ENCODE data around the gene UPF3B. TPM values are rescaled to one million over a fixed set of nuclear protein-coding genes. Genes with fewer than 3 reads are reported as not detected.
A peak's percentile ranks its signal among the peaks of the same experiment; 100 is the strongest.

The UPF3B gene
- total and polyA plus RNA-seq, 2 of the 4 experiments (the other 2 are of a cell fraction): 0.54 to 6.0 TPM

- CTCF ChIA-PET: no interaction called here
- POLR2A ChIA-PET (ENCODE audit: unreplicated experiment): no interaction called here
- no peak overlapping the region for H3K27ac ChIP-seq (ENCODE audit: insufficient read depth, low read length)
Observed at GRCh38 chrX:119817130-119817690, 35.6 kb downstream of the UPF3B start.

More at GRCh38 chrX:119817130-119817690, 35.6 kb downstream of the UPF3B start:
- Histone ChIP-seq H3K9me3 (ENCODE audit: control insufficient read depth, insufficient read depth, low read length) (no peaks in the 10 kb centered on the region), H3K4me3 (ENCODE audit: insufficient read depth, low read depth, low read length) (no peak overlapping the region), H2BK15ac (ENCODE audit: low read depth, low read length) (no peak overlapping the region), H3K18ac (ENCODE audit: low read depth, low read length) (no peak overlapping the region), H3K9ac (ENCODE audit: low read depth, low read length) (no peak overlapping the region), H3K56ac (ENCODE audit: extremely low read depth, insufficient read depth, low read length) (no peak overlapping the region), H4K5ac (ENCODE audit: low read depth, low read length) (no peak overlapping the region), H4K20me1 (ENCODE audit: insufficient read depth, low read length) (no peaks in the 10 kb centered on the region), H2AK9ac (replicated peaks; ENCODE audit: low read depth, low read length, poor library complexity) (no peak overlapping the region), H4K91ac (ENCODE audit: insufficient read depth, low read depth, low read length) (no peak overlapping the region), H2BK5ac (ENCODE audit: low read depth, low read length, poor library complexity, severe bottlenecking) (no peak overlapping the region), H2BK20ac (ENCODE audit: low read depth, low read length) (no peak overlapping the region), H2AFZ (replicated peaks; ENCODE audit: low read length, poor library complexity) (no peak overlapping the region), H2AK5ac (ENCODE audit: low read depth, low read length) (no peak overlapping the region), H3K4ac (ENCODE audit: low read depth, low read length) (no peak overlapping the region), H3K4me2 (ENCODE audit: low read depth, low read length) (no peak overlapping the region), H3K27me3 (ENCODE audit: control insufficient read depth, insufficient read depth, low read length) (no peaks in the 10 kb centered on the region), H3K9me1 (ENCODE audit: insufficient read depth, low read length) (no peaks in the 10 kb centered on the region), H3K79me1 (ENCODE audit: low read depth in 1 of 2, low read length in 2 of 2) (no peaks in the 10 kb centered on the region), H3K14ac (replicated peaks; ENCODE audit: low read depth, low read length) (no peak overlapping the region), H2BK120ac (ENCODE audit: low read depth, low read length) (no peak overlapping the region), H4K8ac (ENCODE audit: low read depth in 2 of 2, low read length in 2 of 2) (no peak overlapping the region), H3K4me1 (ENCODE audit: control insufficient read depth, insufficient read depth, low read length) (no peaks in the 10 kb centered on the region), H3K23ac (ENCODE audit: low read depth, low read length) (no peak overlapping the region), H3K36me3 (ENCODE audit: control insufficient read depth, insufficient read depth, low read length) (no peaks in the 10 kb centered on the region)
- intact Hi-C loops (cut with micrococcal nuclease): no loop called here
- ATAC-seq (ENCODE audit: low read depth) (no peak), DNase-seq (peak; percentile 6)
- BruUV-seq (replicated peaks): no TSS peak
- WGBS, 2 experiments (ENCODE audit: extremely low coverage in 2 of 2, insufficient read length in 1 of 2): 83% methylated on average over 1 of the region's 6 CpGs; no CpG with 5 or more reads in 1 of the 2 experiments
- in situ Hi-C loops (cut with MboI; ENCODE audit: low sequenced_read_pairs): no loop called here
- no peak for TF ChIP-seq NFE2L2 (IDR thresholded peaks at IDR 0.05; ENCODE audit: low read depth, low read length)
- no peak for TF ChIP-seq MAFK (IDR thresholded peaks at IDR 0.05; ENCODE audit: low read depth, low read length)
- no peak for TF ChIP-seq BHLHE40 (IDR thresholded peaks at IDR 0.05; ENCODE audit: low read depth, low read length)
- no peak for TF ChIP-seq CEBPB (IDR thresholded peaks at IDR 0.05; ENCODE audit: low read depth, low read length)
- no peak for TF ChIP-seq USF2 (IDR thresholded peaks at IDR 0.05; ENCODE audit: low read depth, low read length)
- no peak for TF ChIP-seq SMC3 (IDR thresholded peaks at IDR 0.05; ENCODE audit: low read depth, low read length)
- dilution Hi-C loops (cut with HindIII; ENCODE audit: low sequenced_read_pairs, unreplicated experiment): no loop called here

Data from IMR-90 (cell line).